Neural progenitor cell (in vitro differentiated cells): ENCODE measurements around the gene PKP3.

Experiments used
- EZH2 ChIP-seq: fragments of 200-600 bp; sonication (generic); IDR thresholded peaks from 2 replicates; pipeline ENCODE4 v1.6.1; 2017; ENCODE audit warnings: antibody characterized with exemption, mild to moderate bottlenecking, moderate library complexity
- EZH2phosphoT487 ChIP-seq: fragments of 200-600 bp; sonication (generic); IDR thresholded peaks from 2 replicates; pipeline ENCODE4 v1.6.1; 2017; ENCODE audit warnings: antibody characterized with exemption

DNA sequence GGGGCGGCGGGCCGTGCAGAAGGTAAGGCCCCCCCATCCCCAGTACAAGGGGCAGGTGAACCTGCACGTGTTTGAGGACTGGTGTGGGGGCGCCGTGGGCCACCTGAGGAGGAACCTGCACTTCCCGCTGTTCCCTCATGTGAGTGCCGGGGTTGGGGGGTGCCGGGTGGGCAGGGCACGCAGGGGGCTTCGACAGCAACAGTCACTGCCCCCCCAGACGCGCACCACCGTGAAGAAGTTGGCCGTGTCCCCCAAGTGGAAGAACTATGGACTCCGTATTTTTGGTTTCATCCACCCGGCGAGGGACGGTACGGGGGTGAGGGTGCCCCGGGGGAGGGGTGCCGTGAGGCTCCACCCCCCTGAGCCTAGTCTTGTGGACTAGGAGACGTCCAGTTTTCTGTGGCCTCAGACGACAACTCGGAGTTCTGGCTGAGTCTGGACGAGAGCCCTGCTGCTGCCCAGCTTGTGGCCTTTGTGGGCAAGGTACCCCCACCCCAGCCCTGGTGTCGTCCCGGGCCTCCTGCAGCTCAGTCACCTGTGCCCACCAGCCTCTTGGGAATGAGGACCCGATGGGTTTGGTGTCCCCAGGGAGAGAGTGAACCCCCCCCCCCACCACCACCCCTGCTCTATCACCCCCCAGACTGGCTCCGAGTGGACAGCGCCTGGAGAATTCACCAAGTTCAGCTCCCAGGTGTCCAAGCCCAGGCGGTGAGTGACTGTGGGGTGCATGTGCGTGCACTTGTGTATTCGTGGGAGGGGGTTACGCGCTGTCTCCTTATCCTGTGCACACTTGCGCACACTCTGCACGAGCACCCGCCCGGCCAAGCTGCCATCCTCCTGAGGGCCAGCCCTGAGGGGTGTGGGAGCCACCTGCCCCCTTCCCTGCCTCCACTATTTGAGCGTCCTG lies 20.9 kb upstream of the PKP3 start:
- TF ChIP-seq EZH2 (no peak), EZH2phosphoT487 (no peak)
